Neural cell (in vitro differentiated cells): ENCODE results near the gene OR51V1. TPM values are rescaled to one million over a fixed set of nuclear protein-coding genes. Genes with fewer than 3 reads are reported as not detected.

Experiments used
- H2AFZ ChIP-seq: fragments of 200-600, 300-800 bp; sonication (generic), shearing (Covaris generic); 2 replicates; pipeline ENCODE4 v1.6.0; 2014; ENCODE audit warnings: low read depth, mild to moderate bottlenecking, antibody characterized with exemption, low read length, moderate library complexity
- H3F3A ChIP-seq: fragments of 200-600 bp; shearing (Covaris generic); 2 replicates; pipeline ENCODE4 v1.6.1; 2016; ENCODE audit warnings: mild to moderate bottlenecking, moderate library complexity, mixed read lengths, antibody characterized with exemption, low read length; ENCODE audit not compliant: insufficient read depth, poor library complexity, severe bottlenecking
- H3K27ac ChIP-seq: fragments of 200-600, 300-800 bp; sonication (generic), shearing (Covaris generic); 2 replicates; pipeline ENCODE4 v1.5.1; 2014; ENCODE audit warnings: mild to moderate bottlenecking, low read length, moderate library complexity
- H3K27me3 ChIP-seq: fragments of 300-800, 200-600 bp; sonication (generic), shearing (Covaris generic); 2 replicates; pipeline ENCODE4 v1.6.0; 2014; ENCODE audit warnings: mild to moderate bottlenecking, low read depth, low read length, moderate library complexity; ENCODE audit not compliant: insufficient read depth
- H3K36me3 ChIP-seq: fragments of 300-800, 200-600 bp; sonication (generic), shearing (Covaris generic); 2 replicates; pipeline ENCODE4 v1.5.1; 2014; ENCODE audit warnings: mild to moderate bottlenecking, antibody characterized with exemption, low read length, moderate library complexity; ENCODE audit not compliant: insufficient read depth
- H3K4me2 ChIP-seq: fragments of 300-800, 200-600 bp; sonication (generic), shearing (Covaris generic); 2 replicates; pipeline ENCODE4 v1.6.0; 2014; ENCODE audit warnings: mild to moderate bottlenecking, low read length
- H3K4me3 ChIP-seq: fragments of 300-800, 200-600 bp; sonication (generic), shearing (Covaris generic); 2 replicates; pipeline ENCODE4 v1.5.1; 2014; ENCODE audit warnings: mild to moderate bottlenecking, low read length, moderate library complexity
- H3K79me2 ChIP-seq: fragments of 200-600 bp; shearing (Covaris generic); replicated peaks from 2 replicates; pipeline ENCODE4 v1.6.0; 2014; ENCODE audit warnings: mild to moderate bottlenecking, low read length, moderate library complexity; ENCODE audit not compliant: insufficient read depth
- H3K9ac ChIP-seq: fragments of 300-800, 200-600 bp; sonication (generic), shearing (Covaris generic); 2 replicates; pipeline ENCODE4 v1.6.1; 2016; ENCODE audit warnings: mild to moderate bottlenecking, low read length, mixed read lengths
- H3K9me2 ChIP-seq: fragments of 200-600 bp; shearing (Covaris generic); 2 replicates; pipeline ENCODE4 v1.6.1; 2016; ENCODE audit warnings: mild to moderate bottlenecking, low read length, mixed read lengths; ENCODE audit not compliant: insufficient read depth
- H3K9me3 ChIP-seq: fragments of 200-600, 300-800 bp; sonication (generic), shearing (Covaris generic); 2 replicates; pipeline ENCODE4 v1.6.1; 2016; ENCODE audit warnings: mild to moderate bottlenecking, mixed run types, low read length, moderate library complexity, mixed read lengths
- H4K20me1 ChIP-seq: fragments of 200-600 bp; shearing (Covaris generic); 2 replicates; pipeline ENCODE4 v1.6.1; 2016; ENCODE audit warnings: mild to moderate bottlenecking, mixed run types; ENCODE audit not compliant: insufficient read depth
- CTCF ChIP-seq: fragments of 450-650 bp; IDR thresholded peaks from 2 replicates; pipeline ENCODE4 v1.5.1; 2014; ENCODE audit warnings: antibody characterized with exemption, mild to moderate bottlenecking, moderate library complexity; ENCODE audit not compliant: poor library complexity, severe bottlenecking
- EP300 ChIP-seq: fragments of 450-650 bp; conservative IDR thresholded peaks from 2 replicates; pipeline ENCODE4 v1.6.1; 2014; ENCODE audit warnings: antibody characterized with exemption, mild to moderate bottlenecking, moderate library complexity; ENCODE audit not compliant: poor library complexity, severe bottlenecking
- EZH2 ChIP-seq: fragments of 200-600, 300-800 bp; shearing (Covaris generic), sonication (generic); IDR thresholded peaks from 2 replicates; pipeline ENCODE4 v1.6.1; 2014; ENCODE audit warnings: antibody characterized with exemption, low read length, borderline replicate concordance, mild to moderate bottlenecking; ENCODE audit not compliant: insufficient read depth, poor library complexity, severe bottlenecking
- MXI1 ChIP-seq: fragments of 450-650 bp; conservative IDR thresholded peaks from 2 replicates; pipeline ENCODE4 v1.6.1; 2014; ENCODE audit warnings: antibody characterized with exemption, mild to moderate bottlenecking; ENCODE audit not compliant: poor library complexity, severe bottlenecking
- POLR2AphosphoS5 ChIP-seq: IDR thresholded peaks from 2 replicates; pipeline ENCODE4 v1.6.1; 2012
- RAD21 ChIP-seq: fragments of 450-650 bp; conservative IDR thresholded peaks from 2 replicates; pipeline ENCODE4 v1.6.1; 2014; ENCODE audit warnings: antibody characterized with exemption, mild to moderate bottlenecking, moderate library complexity
- REST ChIP-seq: IDR thresholded peaks from 2 replicates; pipeline ENCODE4 v1.6.1; 2012; ENCODE audit warnings: borderline replicate concordance
- SMC3 ChIP-seq: fragments of 450-650 bp; conservative IDR thresholded peaks from 2 replicates; pipeline ENCODE4 v1.6.1; 2014; ENCODE audit warnings: antibody characterized with exemption, mild to moderate bottlenecking, moderate library complexity; ENCODE audit not compliant: poor library complexity
- TAF1 ChIP-seq: IDR thresholded peaks from 2 replicates; pipeline ENCODE4 v1.6.1; 2012; ENCODE audit warnings: low read depth
- polyA plus RNA-seq: library from polyadenylated mRNA; depleted of rRNA; stranded (reverse); fragments of >200 nt; gene quantifications from 2 replicates; pipeline ENCODE4 v1.2.3, GENCODE V29; 2014

Gene OR51V1
- polyA plus RNA-seq, 1 donor from 2014 or later = not detected

- H3K79me2 ChIP-seq = no peaks in the 10 kb centered on the region
- H3K27me3 ChIP-seq = no peaks in the 10 kb centered on the region
- H3K9me2 ChIP-seq = no peaks in the 10 kb centered on the region
- no peak for TF ChIP-seq CTCF
- TF ChIP-seq MXI1 = no peak
- no peak for TF ChIP-seq REST
- H3K36me3 ChIP-seq = no peaks in the 10 kb centered on the region
- H3F3A ChIP-seq = no peaks in the 10 kb centered on the region
- H3K27ac ChIP-seq = no peak overlapping the region
- H2AFZ ChIP-seq = no peak overlapping the region
- H3K4me3 ChIP-seq = no peak overlapping the region
- no peak overlapping the region for H3K4me2 ChIP-seq
- H4K20me1 ChIP-seq = no peaks in the 10 kb centered on the region
- H3K9ac ChIP-seq = no peak overlapping the region
- H3K9me3 ChIP-seq = no peaks in the 10 kb centered on the region
These were observed 38.0 kb upstream of the OR51V1 start for GRCh38 chr11:5238486-5238885.

GRCh38 chr11:5237420-5237819 lies 36.9 kb upstream of the OR51V1 start:
- no peak overlapping the region for H3K4me3 ChIP-seq
- no peaks in the 10 kb centered on the region for H3K36me3 ChIP-seq
- H3K9me3 ChIP-seq = no peaks in the 10 kb centered on the region
- TF ChIP-seq CTCF (no peak), RAD21 (no peak), POLR2AphosphoS5 (no peak), EP300 (no peak), MXI1 (no peak), SMC3 (no peak), EZH2 (no peak), REST (no peak), TAF1 (no peak)
- no peaks in the 10 kb centered on the region for H3K9me2 ChIP-seq
- no peaks in the 10 kb centered on the region for H4K20me1 ChIP-seq
- no peak overlapping the region for H3K27ac ChIP-seq
- H3K79me2 ChIP-seq = no peaks in the 10 kb centered on the region
- no peak overlapping the region for H2AFZ ChIP-seq
- H3F3A ChIP-seq = no peaks in the 10 kb centered on the region
- no peaks in the 10 kb centered on the region for H3K27me3 ChIP-seq
- no peak overlapping the region for H3K9ac ChIP-seq
- no peak overlapping the region for H3K4me2 ChIP-seq
